ENCODE results near the gene SLC44A1. TPM values are rescaled to one million over a fixed set of nuclear protein-coding genes. Genes with fewer than 3 reads are reported as not detected.

SLC44A1 gene
- total and polyA plus RNA-seq, 2 of the 13 experiments (the other 11 are each of a cell fraction or from before 2014, with no cell fraction given), result 21.4 to 40.8 TPM

GRCh38 chr9:105447814-105448812 is 203.7 kb downstream of the SLC44A1 start, which contains the start of gene FSD1L (continued):
- TF ChIP-seq ZNF709 (CRISPR knock-in tag; IDR thresholded peaks at IDR 0.05) (no peak), ZNF101 (CRISPR knock-in tag; IDR thresholded peaks at IDR 0.05; ENCODE audit: borderline replicate concordance, low read depth) (no peak), ZNF605 (CRISPR knock-in tag; IDR thresholded peaks at IDR 0.05) (no peak), ZFP82 (CRISPR knock-in tag; IDR thresholded peaks at IDR 0.05; ENCODE audit: borderline replicate concordance) (no peak; the same call in 1 of the 2 replicates), ZNF598 (CRISPR knock-in tag; IDR thresholded peaks at IDR 0.05; ENCODE audit: borderline replicate concordance) (peak; percentile 81; the same call in 1 of the 2 replicates), TOE1 (CRISPR knock-in tag; IDR thresholded peaks at IDR 0.05) (no peak), ZSCAN29 (CRISPR knock-in tag; conservative IDR thresholded peaks at IDR 0.05) (no peak), MIER3 (CRISPR knock-in tag; IDR thresholded peaks at IDR 0.05; ENCODE audit: borderline replicate concordance) (no peak), ZFX (CRISPR knock-in tag; IDR thresholded peaks at IDR 0.05; ENCODE audit: low read depth) (peak; percentile 74), KLF12 (CRISPR knock-in tag; IDR thresholded peaks at IDR 0.05; ENCODE audit: borderline replicate concordance) (peak; percentile 91), ZNF337 (CRISPR knock-in tag; IDR thresholded peaks at IDR 0.05; ENCODE audit: borderline replicate concordance, low read depth) (no peak), SALL1 (CRISPR knock-in tag; IDR thresholded peaks at IDR 0.05) (peak; percentile 83), CENPT (CRISPR knock-in tag; IDR thresholded peaks at IDR 0.05; ENCODE audit: low read depth) (no peak), SAFB2 (CRISPR knock-in tag; IDR thresholded peaks at IDR 0.05; ENCODE audit: borderline replicate concordance, low read depth) (peak; percentile 90; the same call in 1 of the 2 replicates), ESRRA (CRISPR knock-in tag; IDR thresholded peaks at IDR 0.05; ENCODE audit: low read depth) (peak; percentile 23; the same call in 1 of the 2 replicates), TCF12 (IDR thresholded peaks at IDR 0.05) (no peak), TCF12 (CRISPR knock-in tag; IDR thresholded peaks at IDR 0.05) (0 out of 2 replicates have a peak, but pooled peaks have one; percentile 39)
- TF ChIP-seq, protein P1, sequence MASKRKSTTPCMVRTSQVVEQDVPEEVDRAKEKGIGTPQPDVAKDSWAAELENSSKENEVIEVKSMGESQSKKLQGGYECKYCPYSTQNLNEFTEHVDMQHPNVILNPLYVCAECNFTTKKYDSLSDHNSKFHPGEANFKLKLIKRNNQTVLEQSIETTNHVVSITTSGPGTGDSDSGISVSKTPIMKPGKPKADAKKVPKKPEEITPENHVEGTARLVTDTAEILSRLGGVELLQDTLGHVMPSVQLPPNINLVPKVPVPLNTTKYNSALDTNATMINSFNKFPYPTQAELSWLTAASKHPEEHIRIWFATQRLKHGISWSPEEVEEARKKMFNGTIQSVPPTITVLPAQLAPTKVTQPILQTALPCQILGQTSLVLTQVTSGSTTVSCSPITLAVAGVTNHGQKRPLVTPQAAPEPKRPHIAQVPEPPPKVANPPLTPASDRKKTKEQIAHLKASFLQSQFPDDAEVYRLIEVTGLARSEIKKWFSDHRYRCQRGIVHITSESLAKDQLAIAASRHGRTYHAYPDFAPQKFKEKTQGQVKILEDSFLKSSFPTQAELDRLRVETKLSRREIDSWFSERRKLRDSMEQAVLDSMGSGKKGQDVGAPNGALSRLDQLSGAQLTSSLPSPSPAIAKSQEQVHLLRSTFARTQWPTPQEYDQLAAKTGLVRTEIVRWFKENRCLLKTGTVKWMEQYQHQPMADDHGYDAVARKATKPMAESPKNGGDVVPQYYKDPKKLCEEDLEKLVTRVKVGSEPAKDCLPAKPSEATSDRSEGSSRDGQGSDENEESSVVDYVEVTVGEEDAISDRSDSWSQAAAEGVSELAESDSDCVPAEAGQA (IDR thresholded peaks at IDR 0.05; ENCODE audit: low read depth), result no peak
- TF ChIP-seq, protein P1 (CRISPR knock-in tag; IDR thresholded peaks at IDR 0.05; ENCODE audit: borderline replicate concordance), result 0 out of 2 replicates have a peak, but pooled peaks have one; percentile 39
- TF ChIP-seq, protein P2, sequence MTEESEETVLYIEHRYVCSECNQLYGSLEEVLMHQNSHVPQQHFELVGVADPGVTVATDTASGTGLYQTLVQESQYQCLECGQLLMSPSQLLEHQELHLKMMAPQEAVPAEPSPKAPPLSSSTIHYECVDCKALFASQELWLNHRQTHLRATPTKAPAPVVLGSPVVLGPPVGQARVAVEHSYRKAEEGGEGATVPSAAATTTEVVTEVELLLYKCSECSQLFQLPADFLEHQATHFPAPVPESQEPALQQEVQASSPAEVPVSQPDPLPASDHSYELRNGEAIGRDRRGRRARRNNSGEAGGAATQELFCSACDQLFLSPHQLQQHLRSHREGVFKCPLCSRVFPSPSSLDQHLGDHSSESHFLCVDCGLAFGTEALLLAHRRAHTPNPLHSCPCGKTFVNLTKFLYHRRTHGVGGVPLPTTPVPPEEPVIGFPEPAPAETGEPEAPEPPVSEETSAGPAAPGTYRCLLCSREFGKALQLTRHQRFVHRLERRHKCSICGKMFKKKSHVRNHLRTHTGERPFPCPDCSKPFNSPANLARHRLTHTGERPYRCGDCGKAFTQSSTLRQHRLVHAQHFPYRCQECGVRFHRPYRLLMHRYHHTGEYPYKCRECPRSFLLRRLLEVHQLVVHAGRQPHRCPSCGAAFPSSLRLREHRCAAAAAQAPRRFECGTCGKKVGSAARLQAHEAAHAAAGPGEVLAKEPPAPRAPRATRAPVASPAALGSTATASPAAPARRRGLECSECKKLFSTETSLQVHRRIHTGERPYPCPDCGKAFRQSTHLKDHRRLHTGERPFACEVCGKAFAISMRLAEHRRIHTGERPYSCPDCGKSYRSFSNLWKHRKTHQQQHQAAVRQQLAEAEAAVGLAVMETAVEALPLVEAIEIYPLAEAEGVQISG (CRISPR knock-in tag; IDR thresholded peaks at IDR 0.05), result no peak; the same call in 1 of the 2 replicates
